Fibroblast of lung (primary cell): ENCODE measurements around the gene SH3PXD2A.

Source experiments
- CTCF ChIP-seq, 2 donors: IDR thresholded peaks in 1 of 2; conservative IDR thresholded peaks in 1 of 2; 1 replicate in 1 of 2; 2 replicates in 1 of 2; pipeline ENCODE4 v1.5.1; 2011 to 2012; ENCODE audit warnings: low read length in 2 of 2, control low read depth in 1 of 2, inconsistent platforms in 1 of 2, low read depth in 1 of 2, mild to moderate bottlenecking in 1 of 2
- EZH2 ChIP-seq: IDR thresholded peaks from 2 replicates; pipeline ENCODE4 v1.5.1; 2012; ENCODE audit warnings: low read length, control low read depth, mild to moderate bottlenecking; ENCODE audit errors: missing control alignments

- TF ChIP-seq CTCF (conservative IDR thresholded peaks at IDR 0.05 in 1 of 2, IDR thresholded peaks at IDR 0.05 in 1 of 2; ENCODE audit: low read depth in 1 of 2, low read length in 2 of 2): no peak
- TF ChIP-seq EZH2: no peak
Observed at GRCh38 chr10:103732339-103733044, 122.9 kb downstream of the SH3PXD2A start.
